HG03039 (cell line): ENCODE measurements around the gene SPACA5B.
"Not testable (repeated sequence)": the region's sequence is repeated elsewhere in the genome, so short reads cannot be mapped to it uniquely, and the experiment has no call there.

Experiments
- ATAC-seq: cut with Tn5 transposase; IDR thresholded peaks from one replicate; pipeline ENCODE4 v1.9.1; 2021; ENCODE audit warnings: mild to moderate bottlenecking, moderate library complexity; ENCODE audit not compliant: unreplicated experiment

Gene SPACA5B

GRCh38 chrX:48130326-48130725 lies at the start of gene SPACA5B:
Gene SPACA5B, plus strand, starts transcription at chrX:48130626. Its CDS starts 62 bp downstream, at chrX:48130688.
- ATAC-seq = not testable (repeated sequence)

- ATAC-seq = no peak
Observed at GRCh38 chrX:48083212-48083611, 47.2 kb upstream of the SPACA5B start.

- ATAC-seq = no peak
Observed at GRCh38 chrX:48083706-48084105, 46.7 kb upstream of the SPACA5B start.

GRCh38 chrX:48086082-48086481 lies 44.3 kb upstream of the SPACA5B start:
- no peak for ATAC-seq

GRCh38 chrX:48090123-48090522 lies 40.3 kb upstream of the SPACA5B start:
- no peak for ATAC-seq

- ATAC-seq = not testable (repeated sequence)
Observed at GRCh38 chrX:48092558-48092957, 37.9 kb upstream of the SPACA5B start.

GRCh38 chrX:48101443-48101842 lies 29.0 kb upstream of the SPACA5B start:
- ATAC-seq = no peak

GRCh38 chrX:48102874-48103374 lies 27.5 kb upstream of the SPACA5B start:
- ATAC-seq = no peak

- ATAC-seq = no peak
Observed at GRCh38 chrX:48107717-48108116, 22.7 kb upstream of the SPACA5B start.

GRCh38 chrX:48125286-48125685 lies 5.1 kb upstream of the SPACA5B start:
- not testable (repeated sequence) for ATAC-seq

GRCh38 chrX:48132308-48132844 lies 1.9 kb downstream of the SPACA5B start:
- not testable (repeated sequence) for ATAC-seq

- ATAC-seq = not testable (repeated sequence)
Observed at GRCh38 chrX:48139076-48139475, 8.7 kb downstream of the SPACA5B start.

GRCh38 chrX:48141810-48142508 lies 11.5 kb downstream of the SPACA5B start:
- not testable (repeated sequence) for ATAC-seq

GRCh38 chrX:48142697-48143096 lies 12.3 kb downstream of the SPACA5B start:
- ATAC-seq = not testable (repeated sequence)

- no peak for ATAC-seq
Observed at GRCh38 chrX:48153769-48154168, 23.3 kb downstream of the SPACA5B start.

GRCh38 chrX:48154796-48155195 lies 24.4 kb downstream of the SPACA5B start:
- ATAC-seq = no peak

GRCh38 chrX:48156014-48156413 lies 25.6 kb downstream of the SPACA5B start:
- ATAC-seq = no peak

GRCh38 chrX:48165241-48165640 lies 34.8 kb downstream of the SPACA5B start:
- no peak for ATAC-seq

- not testable (repeated sequence) for ATAC-seq
Observed at GRCh38 chrX:48166322-48166721, 35.9 kb downstream of the SPACA5B start.

- ATAC-seq = no peak
Observed at GRCh38 chrX:48179691-48180090, 49.3 kb downstream of the SPACA5B start.

- no peak for ATAC-seq
Observed at GRCh38 chrX:48180811-48181210, 50.4 kb downstream of the SPACA5B start.

- not testable (repeated sequence) for ATAC-seq
Observed at GRCh38 chrX:48181882-48182281, 51.5 kb downstream of the SPACA5B start.
